RWPE1 (cell line): ENCODE data around the gene LHX2.

ENCODE experiments used
- CTCF ChIA-PET: fragments of 350-600 bp; sonication (Branson Sonifier 250); formaldehyde crosslinking; extraction: SDS; loops from one replicate; lab custom pipeline; 2021; lab: Yijun Ruan, JAX
- POLR2A ChIA-PET: fragments of 400-600 bp; formaldehyde crosslinking; extraction: SDS; loops from one replicate; lab custom pipeline; 2020; ENCODE audit warnings: antibody characterized with exemption; ENCODE audit not compliant: low non-redundant PET; lab: Yijun Ruan, JAX
- DNase-seq: peaks from one replicate; pipeline ENCODE4 v3.0.0; 2012; ENCODE audit warnings: low spot score
- H3K27ac ChIP-seq: fragments of 450-650 bp; 2 replicates; pipeline ENCODE4 v1.5.1; 2017
- CTCF ChIP-seq: fragments of 450-650 bp; conservative IDR thresholded peaks from 2 replicates; pipeline ENCODE4 v1.5.1; 2017; ENCODE audit warnings: low read depth, mild to moderate bottlenecking

Gene LHX2

GRCh38 chr9:124042201-124042721 is 30.7 kb downstream of the LHX2 start:
- TF ChIP-seq CTCF = no peak
- ChIA-PET CTCF (interaction anchor here (0.8 to 1.8 kb wide), 3 partner anchors 10 to 52 kb away, joined by 3 to 8 read pairs (median 3); no protein-coding TSS in a partner anchor), POLR2A (no interaction called here)
- DNase-seq = no peak
- H3K27ac ChIP-seq = peak overlapping the region; percentile 61

DNA sequence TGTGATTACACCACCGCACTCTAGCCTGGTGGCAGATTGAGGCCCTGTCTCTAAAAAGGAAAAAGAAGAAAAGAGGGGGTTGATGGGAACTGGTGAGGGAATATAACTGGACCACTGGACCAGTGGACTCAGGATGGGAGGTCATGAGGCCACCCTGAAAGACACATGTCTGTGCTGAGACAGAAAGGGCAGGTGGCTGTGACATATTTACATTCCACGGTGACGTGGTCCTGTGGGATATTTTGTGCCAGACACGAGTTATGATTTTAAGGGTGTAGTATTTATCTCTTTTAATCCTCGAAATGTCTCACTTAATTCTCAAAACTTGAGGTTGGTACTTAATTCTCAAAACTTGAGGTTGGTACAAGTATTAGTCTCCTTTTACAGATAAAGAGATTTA is 32.9 kb downstream of the LHX2 start:
- ChIA-PET POLR2A (no interaction called here), CTCF (interaction anchor here (0.7 kb wide), 1 partner anchor 858 kb away, joined by 3 read pairs; no protein-coding TSS in a partner anchor)
- DNase-seq = no peak
- peak overlapping the region; percentile 73; the same call in 1 of the 2 replicates for H3K27ac ChIP-seq
- TF ChIP-seq CTCF = no peak

- POLR2A ChIA-PET = interaction anchor here (0.6 kb wide), 1 partner anchor 125 kb away, joined by 3 read pairs; no protein-coding TSS in a partner anchor
- CTCF ChIA-PET = interaction anchor here (0.6 kb wide), 1 partner anchor 13 kb away, joined by 3 read pairs; no protein-coding TSS in a partner anchor
- H3K27ac ChIP-seq = peak overlapping the region; percentile 73
- TF ChIP-seq CTCF = no peak
- DNase-seq = peak; percentile 71
These were observed 33.7 kb downstream of the LHX2 start for GRCh38 chr9:124045076-124045829.

GRCh38 chr9:124045830-124046177 is 34.2 kb downstream of the LHX2 start:
- DNase-seq = no peak
- ChIA-PET POLR2A (interaction anchor here (0.6 kb wide), 1 partner anchor 125 kb away, joined by 3 read pairs; no protein-coding TSS in a partner anchor), CTCF (interaction anchor here (0.6 kb wide), 1 partner anchor 8 kb away, joined by 3 read pairs; no protein-coding TSS in a partner anchor)
- TF ChIP-seq CTCF = no peak
- peak overlapping the region; percentile 73 for H3K27ac ChIP-seq

DNA sequence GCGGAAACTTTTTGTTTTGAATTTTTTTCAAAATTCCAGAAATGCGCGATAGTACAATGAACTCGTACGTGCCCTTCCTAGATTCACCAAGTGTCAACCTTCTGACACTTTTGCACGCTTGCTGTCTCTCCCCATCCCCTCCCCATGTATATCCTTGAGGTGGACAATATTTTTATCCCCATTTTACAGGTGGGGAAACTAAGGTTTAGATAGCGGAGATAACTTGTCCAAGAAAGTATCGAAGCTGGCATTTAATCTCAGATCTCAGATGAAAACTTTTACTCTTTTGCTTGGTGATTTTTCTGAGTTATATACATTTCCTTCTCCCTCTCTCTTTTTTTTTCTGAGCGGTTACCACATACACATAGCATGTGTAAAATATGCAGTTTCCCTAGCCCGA is 34.6 kb downstream of the LHX2 start:
- no peak overlapping the region for H3K27ac ChIP-seq
- POLR2A ChIA-PET = no interaction called here
- TF ChIP-seq CTCF = no peak
- DNase-seq = no peak
- CTCF ChIA-PET = interaction anchor here (0.6 kb wide), 1 partner anchor 8 kb away, joined by 3 read pairs; no protein-coding TSS in a partner anchor

- TF ChIP-seq CTCF = no peak
- CTCF ChIA-PET = interaction anchor here (0.6 kb wide), 1 partner anchor 287 kb away, joined by 5 read pairs; no protein-coding TSS in a partner anchor
- DNase-seq = no peak
- POLR2A ChIA-PET = no interaction called here
- H3K27ac ChIP-seq = no peak overlapping the region
These were observed 35.7 kb downstream of the LHX2 start for GRCh38 chr9:124047251-124047672.
